ENCODE data around the gene ACSF2.
"Not testable (repeated sequence)": the region's sequence is repeated elsewhere in the genome, so short reads cannot be mapped to it uniquely, and the experiment has no call there.

- TF ChIP-seq TCF4 (CRISPR knock-in tag; IDR thresholded peaks at IDR 0.05; ENCODE audit: borderline replicate concordance); PATZ1 (CRISPR knock-in tag; IDR thresholded peaks at IDR 0.05; ENCODE audit: borderline replicate concordance); ARNTL (CRISPR knock-in tag; IDR thresholded peaks at IDR 0.05; ENCODE audit: borderline replicate concordance, low read depth); ZFP3 (CRISPR knock-in tag; IDR thresholded peaks at IDR 0.05); ZNF8 (CRISPR knock-in tag; IDR thresholded peaks at IDR 0.05); BACH2 (CRISPR knock-in tag; IDR thresholded peaks at IDR 0.05; ENCODE audit: borderline replicate concordance); TOX (CRISPR knock-in tag; IDR thresholded peaks at IDR 0.05; ENCODE audit: borderline replicate concordance); RARB (CRISPR knock-in tag; IDR thresholded peaks at IDR 0.05); ISL1 (CRISPR knock-in tag; IDR thresholded peaks at IDR 0.05); ZFP30 (CRISPR knock-in tag; IDR thresholded peaks at IDR 0.05); CREB5 (CRISPR knock-in tag; IDR thresholded peaks at IDR 0.05; ENCODE audit: low read depth): not testable (repeated sequence)
These were observed 46.7 kb downstream of the ACSF2 start for GRCh38 chr17:50472761-50473161.

Data from SK-N-SH treated with all-trans-retinoic acid at 6 μM for 48 hours (cell line).